ENCODE data around the gene NLRP1.

The NLRP1 gene

DNA sequence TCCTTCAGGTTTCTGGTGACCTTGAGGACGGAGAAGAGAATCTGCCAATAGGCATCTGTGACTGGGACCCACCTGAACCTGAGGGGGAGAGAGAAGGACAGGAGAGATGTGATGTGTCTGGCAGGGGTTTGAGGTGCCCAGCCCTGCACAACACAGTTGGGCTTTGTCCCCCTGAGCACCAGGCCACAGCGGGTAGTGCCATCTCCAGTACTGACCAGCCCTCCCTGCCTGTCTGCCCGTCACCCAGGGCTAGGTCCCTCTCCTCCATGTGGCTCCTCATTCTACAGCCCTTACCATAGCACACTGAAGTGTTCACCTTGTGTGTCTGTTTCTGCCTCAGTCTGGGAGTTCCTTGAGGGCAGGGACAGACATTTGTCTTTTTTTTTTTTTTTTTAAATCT is 30.8 kb downstream of the NLRP1 start:
- no peak for FAIRE-seq

DNA sequence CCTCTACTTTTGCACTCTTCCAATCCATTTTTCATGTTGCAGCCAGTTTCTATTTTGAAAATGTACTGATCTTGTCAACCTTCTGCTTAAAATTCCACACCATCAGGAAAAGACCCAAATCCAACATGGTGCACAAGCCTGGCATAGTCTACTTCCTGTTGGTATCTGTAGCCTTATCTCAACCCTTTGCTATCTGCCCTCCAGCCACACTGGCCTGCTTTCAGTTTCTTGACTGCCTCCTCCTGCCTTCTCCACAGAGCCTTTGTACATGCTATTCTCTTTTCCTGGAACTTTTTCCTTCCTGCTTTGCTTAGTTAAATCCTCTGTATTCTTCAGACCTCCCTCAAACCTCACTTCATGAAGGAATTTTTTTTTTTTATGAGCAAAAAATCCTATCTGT is 31.5 kb downstream of the NLRP1 start:
- no peak for FAIRE-seq

DNA sequence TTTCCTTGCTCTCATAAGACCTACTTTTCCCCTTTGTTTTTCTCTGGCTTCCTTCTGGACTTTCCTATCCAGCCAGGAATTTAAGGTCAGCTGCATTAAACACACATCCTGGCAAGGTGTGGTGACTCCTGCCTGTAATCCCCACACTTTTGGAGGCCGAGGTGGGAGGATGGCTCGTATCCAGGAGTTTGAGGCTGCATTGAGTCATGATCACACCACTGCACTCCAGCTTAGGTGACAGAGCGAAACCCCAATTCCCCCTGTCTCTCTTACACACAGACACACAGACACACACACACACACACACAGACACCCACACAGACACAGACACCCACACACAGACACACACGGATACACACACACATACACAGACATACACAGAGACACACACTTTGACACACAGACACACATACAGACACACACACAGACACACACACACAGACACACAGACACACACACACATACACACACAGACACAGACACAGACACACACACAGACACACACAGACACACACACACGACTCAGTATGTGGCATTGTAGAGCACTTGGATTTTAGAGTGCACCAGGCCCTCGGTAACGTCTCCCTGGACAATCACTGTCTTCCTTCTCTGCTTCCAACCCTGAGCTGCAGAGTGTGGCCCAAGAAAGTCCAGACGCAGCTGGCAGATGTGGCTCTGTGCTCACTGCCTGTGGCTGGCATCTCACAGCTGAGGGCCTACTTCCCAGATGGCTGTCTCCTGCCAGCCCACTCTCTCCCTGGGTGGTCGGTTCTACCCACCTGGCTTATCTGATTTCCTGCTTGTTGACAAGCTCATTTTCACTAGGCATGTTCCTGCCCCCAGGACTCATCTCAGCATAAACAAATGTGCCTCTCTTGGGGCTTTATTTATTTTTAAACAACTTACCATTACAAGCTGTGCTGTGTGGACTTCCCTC is 39.0 kb downstream of the NLRP1 start:
- no peak for FAIRE-seq

DNA sequence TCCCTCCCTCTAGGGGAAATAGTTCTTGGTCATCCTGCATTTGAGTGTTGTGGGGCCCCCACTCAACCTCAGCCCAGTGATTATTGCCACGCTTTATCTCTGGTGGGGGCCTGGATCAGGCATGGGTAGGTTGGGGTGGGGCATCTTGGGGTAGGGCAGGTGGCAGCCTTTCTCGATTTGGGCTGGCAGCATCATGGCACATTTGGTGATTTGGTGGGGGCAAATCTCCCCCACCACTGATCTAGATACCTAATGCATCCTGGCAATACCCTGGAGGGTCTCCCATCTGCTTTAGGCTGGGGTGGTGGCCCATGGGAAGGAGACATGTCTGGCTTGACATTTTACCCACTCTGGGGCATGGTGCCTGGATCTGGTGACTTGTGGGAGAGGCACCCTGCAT is 40.2 kb downstream of the NLRP1 start:
- FAIRE-seq = no peak

DNA sequence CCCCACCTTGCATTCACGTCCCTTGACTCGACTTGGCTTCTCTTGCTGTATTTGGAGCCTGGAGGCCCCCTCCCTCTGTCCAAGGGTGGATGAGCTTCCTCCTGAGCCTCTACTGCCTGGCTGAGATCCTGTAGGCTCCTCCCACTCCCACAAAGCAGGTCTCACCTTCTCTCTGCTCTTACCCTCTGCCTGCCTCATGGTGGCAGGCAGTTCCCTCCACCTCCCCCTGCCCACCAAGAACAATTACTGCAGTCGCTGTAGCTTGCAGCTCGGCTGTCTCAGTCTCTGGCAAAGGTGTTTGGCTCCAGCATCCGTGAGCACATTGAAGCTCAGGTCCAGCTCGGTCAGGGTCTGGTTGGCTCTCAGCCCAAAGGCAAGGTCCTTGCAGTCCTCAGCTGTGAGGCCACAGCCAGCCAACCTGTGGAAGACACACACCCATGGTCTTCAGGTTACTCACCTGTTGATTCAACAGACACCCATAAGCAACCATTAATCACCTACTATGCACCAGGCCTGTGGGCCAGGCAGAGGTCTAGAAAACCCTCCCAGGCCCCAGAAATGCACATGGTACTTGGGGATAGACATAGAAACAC is 42.6 kb downstream of the NLRP1 start:
- no peak for FAIRE-seq

DNA sequence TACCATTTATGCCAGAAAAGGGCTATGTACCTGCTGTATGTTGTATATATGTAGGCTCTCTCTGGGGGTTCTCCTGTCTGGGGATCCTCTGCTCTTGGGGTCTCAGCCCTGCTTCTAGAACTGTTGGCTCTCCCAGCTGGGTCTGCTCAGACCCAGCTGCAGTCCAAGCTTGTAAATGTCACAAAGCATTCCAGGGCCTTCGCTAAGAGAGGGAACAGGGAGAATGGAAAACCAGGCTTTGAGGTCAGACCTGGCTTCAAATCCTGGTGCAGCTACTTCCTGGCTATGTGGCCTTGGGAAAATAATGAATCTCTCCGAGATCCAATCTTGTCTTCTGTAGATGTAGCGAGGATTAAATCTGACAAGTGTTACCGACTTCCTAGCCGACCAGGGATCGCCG is 44.0 kb downstream of the NLRP1 start:
- FAIRE-seq = no peak

DNA sequence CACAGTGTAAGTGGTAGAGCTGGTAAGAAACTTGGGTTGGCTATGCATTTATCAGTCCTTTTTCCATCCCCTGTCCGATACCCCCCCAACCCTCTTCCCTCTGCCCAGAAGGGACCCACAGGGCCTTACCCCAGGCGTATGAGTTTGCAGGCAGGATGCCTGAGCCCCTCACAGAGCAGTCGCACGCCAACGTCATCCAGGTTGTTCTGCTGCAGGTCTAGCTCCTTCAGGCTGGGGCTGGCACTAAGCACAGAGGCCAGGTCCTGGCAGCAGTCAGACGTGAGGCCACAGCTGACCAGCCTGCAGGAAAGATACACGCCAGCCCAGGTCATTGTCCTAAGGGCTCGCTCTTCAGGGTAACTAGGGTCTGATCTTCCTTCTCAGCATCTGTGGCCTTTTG is 45.0 kb downstream of the NLRP1 start:
- no peak for FAIRE-seq

DNA sequence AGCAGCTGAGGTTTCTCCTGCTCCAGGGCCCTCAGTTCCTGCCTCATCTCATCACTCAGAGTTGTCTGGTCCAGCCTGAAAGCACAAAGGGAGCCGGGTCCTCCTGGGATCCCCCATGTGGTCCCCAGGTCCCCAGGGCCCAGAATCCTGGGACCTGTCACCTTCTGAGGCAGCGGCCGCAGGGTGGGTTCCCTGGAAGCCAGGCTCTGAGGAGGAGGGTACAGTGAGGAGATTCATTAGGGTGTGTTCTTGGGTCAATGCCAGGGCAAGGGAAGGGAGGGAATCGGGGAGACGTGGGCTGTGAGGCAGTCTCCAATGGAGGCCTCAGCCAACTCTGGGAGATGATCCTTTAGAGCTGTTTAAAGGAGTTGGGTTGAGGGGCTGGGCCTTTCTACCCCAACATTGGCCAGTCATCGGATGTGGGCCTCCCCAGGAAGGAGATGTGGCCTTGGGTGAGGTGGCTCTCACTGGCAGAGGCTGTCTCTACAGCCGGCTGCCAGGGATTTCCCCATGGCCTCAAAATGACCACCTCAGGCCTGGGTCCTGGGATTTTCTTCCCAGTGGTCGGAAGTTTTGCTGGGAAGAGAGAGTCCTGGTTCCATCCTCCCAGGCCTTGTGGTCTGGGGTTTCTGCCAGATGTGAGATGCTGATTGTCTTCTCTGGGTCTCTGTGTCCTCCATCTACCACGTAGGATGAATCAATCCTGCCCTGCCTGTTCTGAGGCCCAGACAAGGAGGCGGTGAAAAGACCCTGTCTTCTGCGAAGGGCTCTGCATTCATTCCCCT is 47.3 kb downstream of the NLRP1 start:
- FAIRE-seq = no peak

DNA sequence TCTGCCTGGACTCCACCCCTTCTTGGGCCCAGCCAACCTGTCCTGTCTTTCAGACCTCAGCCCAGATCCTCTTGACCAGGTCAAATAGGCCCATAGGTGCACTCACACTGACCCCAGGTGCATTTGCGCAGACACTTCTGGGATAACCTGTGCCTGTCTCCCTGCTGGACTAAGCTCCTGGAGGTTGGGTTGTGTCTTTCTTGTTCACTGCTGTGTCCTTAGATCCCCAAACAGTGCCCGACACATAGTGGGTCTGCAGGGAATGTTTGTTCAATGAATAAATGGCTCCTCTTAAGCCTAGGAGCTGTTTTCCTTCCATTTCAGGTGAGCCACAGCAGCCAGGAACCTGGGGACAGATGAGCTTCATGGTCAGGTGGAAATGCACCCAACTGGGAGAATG is 48.9 kb downstream of the NLRP1 start:
- no peak for FAIRE-seq

DNA sequence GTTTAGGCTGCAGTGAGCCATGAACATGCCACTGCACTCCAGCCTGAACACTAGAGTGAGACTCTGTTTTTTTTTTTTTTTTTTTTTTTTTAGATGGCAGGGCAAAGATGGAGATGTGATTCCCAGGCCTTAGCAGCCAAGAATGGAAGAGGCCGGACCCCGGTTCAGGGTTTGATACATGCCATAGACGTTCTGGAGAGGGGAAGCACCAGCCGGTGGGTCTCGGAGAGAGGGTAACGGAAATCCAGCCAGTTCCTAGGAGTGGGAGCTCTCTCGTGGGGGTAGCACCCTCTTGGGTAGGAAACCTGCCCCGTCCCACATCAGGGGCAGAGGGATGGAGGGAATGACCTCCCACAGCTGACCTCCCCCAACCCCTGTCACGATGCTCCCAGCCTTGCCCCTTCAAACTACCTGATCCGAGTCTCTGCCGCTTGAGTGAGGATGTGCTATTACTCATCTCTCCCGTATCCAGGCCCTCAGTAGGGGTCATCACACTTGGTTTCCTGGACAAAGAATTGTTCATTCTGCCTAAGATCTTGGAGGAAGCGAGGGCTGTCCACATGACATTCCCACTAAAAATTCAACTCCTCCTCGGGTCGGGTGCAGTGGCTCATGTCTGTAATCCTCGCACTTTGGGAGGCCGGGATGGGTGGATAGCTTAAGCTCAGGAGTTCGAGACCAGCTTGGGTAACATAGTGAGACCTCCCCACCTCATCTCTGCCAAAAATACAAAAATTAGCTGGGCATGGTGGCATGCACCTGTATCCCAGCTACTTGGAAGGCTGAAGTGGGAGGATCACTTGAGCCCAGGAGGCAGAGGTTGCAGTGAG is 50.6 kb downstream of the NLRP1 start:
- FAIRE-seq = no peak

DNA sequence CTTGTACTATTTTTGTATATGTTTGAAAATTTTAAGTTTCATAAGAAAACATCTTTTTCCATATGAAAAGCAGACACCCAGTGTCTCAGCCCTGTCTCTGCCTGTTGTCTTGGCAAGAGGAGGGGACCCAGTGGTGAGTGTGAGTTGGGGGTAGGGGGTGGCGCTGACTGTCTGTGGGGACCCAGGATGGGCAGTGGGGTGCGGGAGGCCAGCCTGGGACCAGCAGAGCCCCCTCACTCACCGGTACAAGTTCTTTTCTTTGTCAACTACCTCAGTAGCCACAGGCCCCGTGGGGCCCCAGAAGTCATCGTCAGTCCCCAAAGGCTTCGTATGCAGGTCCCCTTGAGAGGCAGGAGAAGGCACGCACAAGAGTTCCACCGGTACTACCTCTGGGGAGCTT is 51.7 kb downstream of the NLRP1 start:
- no peak for FAIRE-seq

DNA sequence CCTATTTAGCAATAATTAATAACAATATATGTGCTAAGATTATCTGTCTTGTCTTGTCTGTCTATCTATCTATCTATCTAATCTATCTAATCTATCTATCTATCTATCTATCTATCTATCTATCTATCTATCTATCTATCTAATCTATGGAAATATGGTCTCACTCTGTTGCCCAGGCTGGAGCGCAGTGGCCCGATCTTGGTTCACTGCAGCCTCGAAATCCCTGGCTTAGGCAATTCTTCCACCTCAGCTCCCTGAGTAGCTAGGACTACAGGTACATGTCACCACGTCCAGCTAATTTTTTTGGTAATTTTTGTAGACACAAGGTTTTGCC is 53.3 kb downstream of the NLRP1 start:
- FAIRE-seq = no peak

DNA sequence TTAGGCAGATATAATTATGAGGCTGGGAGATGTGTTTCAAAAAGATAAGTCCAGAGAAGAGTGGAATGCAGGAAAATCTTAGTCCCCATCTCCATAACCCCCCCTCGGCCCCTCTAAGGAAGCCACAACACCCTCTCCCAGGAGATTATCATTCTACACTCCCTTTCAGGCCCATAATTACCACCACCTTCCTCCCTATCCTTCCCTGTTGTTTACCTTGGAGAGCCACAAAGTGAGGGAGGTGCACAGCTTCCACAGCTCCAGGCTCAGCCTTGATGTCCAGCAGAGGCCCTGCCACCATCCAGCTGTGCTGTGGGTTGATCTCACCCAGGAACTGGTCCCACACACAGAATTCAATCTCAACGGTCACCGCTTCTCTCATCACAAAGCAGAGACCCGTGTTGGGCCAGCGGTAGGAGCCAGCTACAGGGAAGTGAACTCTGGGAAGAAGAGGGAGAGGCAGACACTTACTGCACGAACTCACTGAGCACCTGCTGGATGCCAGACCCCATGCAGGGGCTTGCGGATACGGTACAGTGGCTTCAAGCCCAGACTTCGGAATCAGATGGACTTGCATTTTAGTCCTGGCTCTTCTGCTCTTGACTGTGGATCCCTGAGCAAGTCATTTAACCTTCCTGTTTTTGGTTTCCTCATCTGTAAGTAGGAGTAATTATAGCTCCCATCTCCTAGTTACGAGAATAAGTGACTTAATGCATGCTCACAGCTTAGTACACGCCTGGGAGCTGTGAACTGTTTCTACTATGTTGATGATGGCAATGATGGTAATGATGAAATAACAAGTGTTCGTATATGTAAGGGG is 53.8 kb downstream of the NLRP1 start:
- FAIRE-seq = no peak

DNA sequence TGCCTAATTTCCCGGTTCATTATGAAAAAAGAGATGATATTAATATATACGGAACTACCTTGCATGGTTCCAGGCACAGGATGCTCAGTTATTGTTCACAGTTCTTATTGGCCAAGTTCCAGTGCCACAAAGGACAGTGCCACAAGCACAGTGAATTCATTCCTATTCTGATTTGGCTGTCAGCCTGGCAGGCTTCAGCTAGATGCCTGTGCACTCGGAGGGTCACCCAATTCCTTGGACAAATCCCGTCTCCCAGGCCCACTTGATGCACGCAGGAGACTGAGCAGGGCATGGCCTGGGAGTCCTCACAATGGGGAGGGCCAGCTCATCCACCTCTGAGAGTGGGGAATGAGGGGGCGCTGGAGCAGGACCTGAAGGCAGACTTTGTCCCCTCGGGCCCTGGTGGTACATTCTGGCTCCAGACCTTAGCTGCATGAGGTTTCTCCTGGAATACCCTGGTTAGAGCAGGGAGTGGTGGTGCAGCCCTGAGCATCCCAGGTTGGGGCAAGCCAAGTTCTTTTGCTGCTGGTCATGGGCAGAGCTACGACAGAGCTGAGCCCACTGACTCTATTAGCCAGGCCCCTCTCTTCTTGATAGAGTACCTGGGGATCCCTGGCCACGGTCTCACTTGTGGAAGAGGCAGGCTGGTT is 56.6 kb downstream of the NLRP1 start:
- no peak for FAIRE-seq

DNA sequence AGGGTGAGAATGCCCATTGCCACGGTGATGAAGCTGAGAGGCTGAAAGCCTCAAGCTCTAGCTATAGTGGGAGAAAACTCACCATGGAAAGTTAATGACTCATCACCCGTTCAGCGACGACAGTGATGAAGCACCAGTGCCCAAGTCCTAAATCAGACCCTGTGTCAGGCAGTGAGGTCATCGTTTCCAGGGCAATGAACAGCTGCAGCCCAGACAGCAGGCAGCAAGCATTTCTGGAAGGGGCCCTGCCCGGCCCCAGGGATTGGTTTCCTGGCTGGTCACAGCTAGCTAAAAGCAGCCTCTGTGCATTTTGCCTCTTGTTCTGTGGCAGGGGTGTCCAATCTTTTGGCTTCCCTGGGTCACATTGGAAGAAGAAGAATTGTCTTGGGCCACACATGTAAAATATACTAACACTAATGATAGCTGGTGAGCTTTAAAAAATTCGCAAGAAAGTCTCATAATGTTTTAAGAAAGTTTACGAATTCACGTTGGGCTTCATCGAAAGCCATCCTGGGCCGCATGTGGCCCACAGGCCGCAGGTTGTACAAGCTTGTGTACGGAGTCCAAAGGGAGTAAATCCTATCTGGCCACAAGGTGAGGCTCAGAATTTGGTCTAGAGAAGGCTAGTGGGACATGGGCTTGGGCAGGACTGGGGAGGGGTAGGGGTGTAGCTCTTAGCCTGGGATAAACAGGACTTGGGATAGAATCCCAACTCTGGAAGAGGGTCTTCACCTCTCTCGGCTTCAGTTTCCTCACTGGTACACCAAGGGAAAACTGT is 57.3 kb downstream of the NLRP1 start:
- peak; percentile 95 for FAIRE-seq

DNA sequence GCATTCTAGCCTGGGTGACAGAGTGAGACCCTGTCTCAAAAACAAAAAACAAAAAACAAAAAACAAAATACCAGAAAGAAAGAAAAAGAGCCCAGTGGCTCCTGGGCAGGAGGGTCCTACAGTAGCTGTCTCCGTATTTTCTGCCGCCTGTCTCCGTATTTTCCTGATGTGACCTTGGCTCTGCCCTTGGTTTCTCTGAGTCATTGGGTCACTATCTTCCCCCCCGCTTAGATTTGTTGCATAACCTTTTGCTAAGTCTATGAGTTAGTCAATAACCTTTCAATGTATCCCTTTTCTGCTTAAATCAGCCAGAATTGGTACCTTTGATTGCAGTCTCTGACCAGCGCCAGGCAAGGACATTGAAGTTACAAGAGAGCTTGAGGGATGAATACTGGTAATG is 61.1 kb downstream of the NLRP1 start:
- FAIRE-seq = no peak

DNA sequence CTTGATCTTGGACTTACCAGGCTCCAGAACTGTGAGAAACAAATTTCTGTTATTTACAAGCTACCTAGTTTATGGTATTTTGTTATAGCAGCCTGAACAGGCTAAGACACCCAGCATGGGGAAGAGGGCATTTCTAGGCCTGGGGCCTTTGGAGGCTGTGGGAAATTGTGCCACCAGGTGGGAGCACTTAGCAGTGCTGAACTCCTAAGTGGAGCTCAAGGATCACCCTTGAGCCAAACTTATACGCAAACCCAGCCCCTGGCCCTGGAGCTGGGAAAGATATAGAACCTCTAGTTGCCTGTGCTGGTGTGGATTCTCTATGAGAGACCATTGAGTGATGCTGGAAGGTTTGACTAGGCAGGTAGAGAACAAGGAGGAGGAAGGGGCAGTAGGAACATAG is 61.8 kb downstream of the NLRP1 start:
- FAIRE-seq = no peak

DNA sequence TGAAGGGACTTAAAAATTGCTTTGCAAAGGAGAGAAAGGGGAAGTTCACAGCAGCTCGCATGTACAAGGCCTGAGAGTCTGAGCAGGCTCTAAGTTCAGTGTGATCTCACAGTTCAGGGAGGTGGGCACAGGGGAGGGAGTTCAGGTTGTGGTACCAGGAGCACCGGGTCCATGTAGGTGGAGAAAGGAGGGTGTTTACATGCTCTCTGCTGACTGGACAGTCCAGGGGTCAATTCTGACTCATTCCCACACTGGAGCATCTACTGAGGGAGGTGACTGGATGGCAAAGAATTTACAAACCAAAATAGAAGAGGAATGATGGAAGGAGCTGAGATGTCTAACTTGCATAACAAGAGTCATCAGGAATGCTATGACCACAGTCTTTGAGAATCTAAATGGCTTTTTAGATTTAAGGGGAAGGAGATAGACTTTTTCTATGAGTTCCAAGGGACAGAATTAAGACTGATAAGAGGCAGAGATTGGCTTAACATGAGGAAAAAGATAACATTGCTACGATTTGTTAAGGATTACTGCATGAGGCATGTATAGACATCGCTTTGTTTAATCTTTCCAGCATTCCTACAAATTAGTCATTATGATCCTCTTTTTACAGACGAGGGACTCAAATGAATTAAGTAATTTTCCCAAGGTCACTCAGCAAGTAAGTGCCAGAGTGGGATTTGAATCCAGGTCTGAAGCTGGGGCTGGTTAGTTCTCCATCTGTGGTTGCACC is 68.1 kb downstream of the NLRP1 start:
- no peak for FAIRE-seq

DNA sequence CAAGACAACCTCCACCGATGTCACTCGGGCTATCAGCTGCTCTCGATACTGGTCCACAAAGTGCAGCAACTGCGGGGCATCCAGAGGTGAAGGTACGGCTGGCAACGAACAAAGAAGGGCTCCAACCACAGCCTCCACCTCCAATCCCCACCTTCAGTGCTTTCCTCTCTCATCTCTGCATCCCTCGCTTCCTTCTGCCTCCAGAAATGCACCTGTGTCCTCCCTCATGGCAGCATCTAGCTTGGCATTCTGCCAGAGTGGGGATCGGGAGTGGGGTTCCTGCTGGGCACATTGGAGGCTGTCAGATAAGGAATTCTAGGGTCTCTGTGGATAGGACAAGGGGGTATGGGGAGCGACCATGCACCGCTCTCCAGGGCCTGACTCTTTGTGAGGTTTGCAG is 69.3 kb downstream of the NLRP1 start:
- FAIRE-seq = no peak

DNA sequence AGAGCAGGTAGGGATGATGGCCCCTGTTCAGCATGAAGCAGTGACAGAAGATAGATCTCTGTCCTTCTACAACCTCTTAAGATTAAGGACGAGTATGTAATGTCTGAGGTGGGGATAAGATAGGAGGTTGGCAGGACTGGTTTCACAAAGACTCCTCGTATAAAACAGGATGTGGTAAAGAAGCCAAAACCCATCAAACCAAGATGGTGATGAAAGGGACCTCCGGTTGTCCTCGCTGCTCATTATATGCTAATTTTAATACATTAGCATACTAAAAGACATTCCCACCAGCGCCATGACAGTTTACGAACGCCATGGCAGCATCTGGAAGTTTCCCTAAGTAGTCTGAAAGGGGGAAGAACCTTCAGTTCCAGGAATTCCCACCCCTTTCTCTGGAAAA is 70.7 kb downstream of the NLRP1 start:
- no peak for FAIRE-seq
